ENCODE results near the gene UBQLN4. TPM values are rescaled to one million over a fixed set of nuclear protein-coding genes. Genes with fewer than 3 reads are reported as not detected.

Gene UBQLN4
- total RNA-seq, 1 experiment from 2014 or later, result 43.9 TPM

GRCh38 chr1:156019946-156020292 lies 33.7 kb downstream of the UBQLN4 start:
- DNase-seq (ENCODE audit: low read depth), result no peak

- DNase-seq (ENCODE audit: low read depth), result no peak
Measured at GRCh38 chr1:156014829-156015228, 38.8 kb downstream of the UBQLN4 start.

GRCh38 chr1:156012051-156012817 lies 41.4 kb downstream of the UBQLN4 start:
- no peak for DNase-seq (ENCODE audit: low read depth)

- DNase-seq (ENCODE audit: low read depth), result no peak
Measured at GRCh38 chr1:156009404-156009803, 44.2 kb downstream of the UBQLN4 start.

GRCh38 chr1:156006666-156007376 lies 46.8 kb downstream of the UBQLN4 start:
- DNase-seq (ENCODE audit: low read depth), result no peak

- DNase-seq (ENCODE audit: low read depth), result no peak
Measured at GRCh38 chr1:156004843-156005584, 48.6 kb downstream of the UBQLN4 start.

GRCh38 chr1:156003923-156004188 lies 49.7 kb downstream of the UBQLN4 start:
- DNase-seq (ENCODE audit: low read depth), result no peak

GRCh38 chr1:156002188-156002911 lies 51.2 kb downstream of the UBQLN4 start:
- no peak for DNase-seq (ENCODE audit: low read depth)

- no peak for DNase-seq (ENCODE audit: low read depth)
Measured at GRCh38 chr1:156001662-156002171, 51.9 kb downstream of the UBQLN4 start.

- no peak for DNase-seq (ENCODE audit: low read depth)
Measured at GRCh38 chr1:156001021-156001661, 52.5 kb downstream of the UBQLN4 start.

GRCh38 chr1:155999964-156000363 lies 53.6 kb downstream of the UBQLN4 start:
- DNase-seq (ENCODE audit: low read depth), result no peak

GRCh38 chr1:155996166-155996565 lies 57.4 kb downstream of the UBQLN4 start:
- no peak for DNase-seq (ENCODE audit: low read depth)

- DNase-seq (ENCODE audit: low read depth), result no peak
Measured at GRCh38 chr1:155993595-155993994, 60.0 kb downstream of the UBQLN4 start.

- DNase-seq (ENCODE audit: low read depth), result no peak
Measured at GRCh38 chr1:155990005-155990739, 63.4 kb downstream of the UBQLN4 start.

GRCh38 chr1:155989242-155990004 lies 64.2 kb downstream of the UBQLN4 start:
- peak; percentile 75 for DNase-seq (ENCODE audit: low read depth)
